Hindlimb muscle (tissue), 1 donor: Measurements from ENCODE around the gene ASB10. TPM values are rescaled to one million over a fixed set of nuclear protein-coding genes. Genes with fewer than 3 reads are reported as not detected.

Source experiments
- DNase-seq: peaks from one replicate; pipeline ENCODE4 v3.0.0-alpha.2; 2013
- polyA plus RNA-seq: library from polyadenylated mRNA; unstranded; fragments of 120-200 nt; gene quantifications from one replicate; pipeline ENCODE4 v1.2.1, GENCODE V29; 2013; ENCODE audit not compliant: insufficient read length

Gene ASB10
- polyA plus RNA-seq, 1 donor, result 8.2 TPM

DNA sequence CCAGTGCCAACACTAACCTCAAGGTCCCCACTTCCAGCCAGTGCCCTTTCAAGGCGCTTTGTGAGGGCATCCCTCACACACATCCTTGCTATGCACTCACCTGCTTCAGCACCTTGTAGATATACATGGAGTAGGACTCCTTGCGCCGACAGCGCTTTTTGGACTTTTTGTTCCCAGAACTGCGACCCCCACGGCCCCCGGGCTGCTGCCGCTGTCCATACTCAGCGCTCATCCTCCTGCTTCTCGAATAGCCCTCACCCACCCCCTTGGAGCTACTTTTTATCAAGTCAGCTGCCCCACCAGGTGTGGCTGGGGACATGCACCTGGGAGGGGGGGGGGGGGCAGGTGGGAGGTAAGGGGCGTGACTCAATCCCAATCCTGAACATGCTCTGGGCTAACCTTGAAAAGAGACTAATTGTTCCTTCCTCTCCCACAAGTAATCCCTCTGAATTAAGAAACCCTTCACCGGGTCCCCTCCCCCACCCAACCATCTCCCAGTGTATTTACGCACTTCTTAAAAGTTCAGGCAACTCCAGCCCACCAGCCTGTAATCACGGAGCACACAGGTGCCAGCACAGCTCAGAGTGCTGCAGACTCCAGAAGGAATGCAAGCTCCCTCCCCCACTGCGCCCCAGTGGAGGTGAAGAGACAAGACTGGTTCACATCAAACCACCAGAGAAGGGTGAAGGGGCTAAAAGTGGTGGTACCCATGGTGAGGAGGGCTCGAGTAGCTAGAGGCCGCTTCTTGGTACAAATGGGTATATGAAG is 23.2 kb upstream of the ASB10 start, which contains the start of gene H2BK1:
Gene H2BK1 (minus strand): TSS at position 402 of the 768 bp plus-strand sequence. CDS start 170 bp downstream, at position 232.
- no peak for DNase-seq

DNA sequence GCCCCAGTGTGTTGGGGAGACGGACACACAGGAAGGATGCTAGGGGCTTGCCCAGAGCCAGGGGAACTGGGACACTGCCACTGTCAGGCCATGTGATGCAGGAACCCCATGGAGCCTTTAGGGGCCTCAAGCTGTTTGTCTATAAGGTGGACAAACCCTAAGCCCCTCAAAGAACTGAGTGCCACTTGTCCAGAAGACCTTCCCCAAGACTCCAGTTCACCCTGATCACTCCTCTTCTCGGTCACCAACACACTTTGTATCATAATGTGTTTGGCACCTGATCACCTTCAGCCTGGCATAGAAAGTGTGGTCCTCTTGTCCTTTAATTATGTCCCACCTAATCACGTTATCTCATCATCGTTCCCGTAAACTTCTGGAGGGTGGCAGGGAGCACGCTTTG is 22.5 kb upstream of the ASB10 start:
- DNase-seq, result no peak

DNA sequence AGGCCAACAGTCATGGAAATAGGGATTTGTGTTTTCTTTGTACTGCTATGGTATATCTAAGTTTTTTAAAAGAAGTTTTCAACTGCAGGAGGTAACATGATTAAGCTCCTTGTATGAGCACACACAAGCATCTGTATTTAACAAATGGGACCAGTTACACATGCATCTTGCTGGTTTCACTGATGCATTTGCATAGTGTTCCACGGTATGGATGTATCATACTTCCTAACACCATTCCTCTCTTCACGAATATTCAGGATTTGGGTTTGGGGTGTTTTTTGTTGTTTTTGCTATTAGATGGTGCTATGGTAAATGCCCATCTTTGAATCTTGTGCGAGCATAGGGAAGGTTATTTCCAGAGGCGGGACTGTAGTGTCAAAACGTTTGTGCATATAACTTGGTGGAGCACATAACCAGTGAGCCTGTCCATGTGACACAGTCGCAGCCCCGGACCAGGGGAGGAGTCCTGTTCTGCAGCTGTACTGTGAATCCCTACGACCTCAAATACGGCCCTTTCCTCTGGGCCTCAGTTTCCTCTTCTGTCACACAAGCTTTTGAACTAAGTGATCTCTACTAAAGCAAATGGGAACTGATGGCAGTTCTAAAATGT is 21.3 kb upstream of the ASB10 start:
- no peak for DNase-seq

DNA sequence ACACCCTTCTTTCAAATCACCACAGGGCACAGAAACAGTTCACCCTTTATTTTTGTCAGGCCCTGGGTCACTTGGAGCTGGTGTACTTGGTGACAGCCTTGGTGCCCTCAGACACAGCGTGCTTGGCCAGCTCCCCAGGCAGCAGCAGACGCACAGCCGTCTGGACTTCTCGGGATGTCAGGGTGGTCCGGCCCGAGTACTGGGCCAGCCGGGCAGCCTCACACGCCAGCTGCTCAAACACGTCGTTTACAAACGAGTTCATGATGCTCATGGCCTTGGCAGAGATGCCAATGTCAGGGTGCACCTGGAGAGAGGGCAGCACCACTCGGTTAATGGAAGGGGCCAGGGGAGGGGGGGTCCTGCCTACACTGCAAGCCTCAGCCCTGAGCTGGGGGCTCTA is 20.8 kb upstream of the ASB10 start:
- DNase-seq, result no peak

DNA sequence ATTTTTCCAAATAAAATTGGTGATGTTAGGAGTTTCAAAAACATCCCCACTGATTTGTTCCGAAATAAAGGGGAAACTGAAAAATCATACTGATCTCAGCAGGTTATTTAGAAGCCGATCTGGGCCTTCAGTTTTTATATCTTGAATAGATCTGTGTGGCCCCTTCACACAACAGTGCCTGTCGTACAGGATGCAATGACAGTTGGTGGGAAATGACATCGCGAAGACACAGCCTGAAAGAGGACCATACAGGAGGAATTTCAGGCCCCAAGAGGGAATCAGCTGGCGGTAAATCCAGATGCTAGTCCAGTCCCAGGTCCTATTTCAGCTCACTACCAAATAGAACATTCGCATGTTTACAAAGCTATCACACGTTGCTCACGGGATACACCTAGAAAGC is 20.3 kb upstream of the ASB10 start:
- no peak for DNase-seq

DNA sequence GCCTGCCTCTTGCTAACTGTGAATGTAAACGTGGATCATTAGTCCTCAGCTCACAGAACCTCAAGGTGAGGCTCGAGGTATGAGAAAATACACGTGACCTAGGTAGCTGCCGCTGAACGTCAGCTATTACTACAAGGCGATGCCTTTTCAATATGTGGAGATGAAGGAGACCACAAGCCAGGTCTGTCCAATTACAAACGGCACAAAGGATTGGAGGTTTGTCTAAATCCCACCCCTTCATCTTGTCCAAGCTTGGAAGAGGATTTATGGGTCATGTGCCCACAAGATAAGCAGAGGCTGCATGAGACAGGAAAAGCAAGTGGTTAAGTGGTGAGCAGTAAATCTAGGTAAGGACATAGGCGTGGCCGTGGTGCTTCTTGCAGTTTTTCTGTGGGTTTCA is 19.9 kb upstream of the ASB10 start:
- DNase-seq, result no peak

DNA sequence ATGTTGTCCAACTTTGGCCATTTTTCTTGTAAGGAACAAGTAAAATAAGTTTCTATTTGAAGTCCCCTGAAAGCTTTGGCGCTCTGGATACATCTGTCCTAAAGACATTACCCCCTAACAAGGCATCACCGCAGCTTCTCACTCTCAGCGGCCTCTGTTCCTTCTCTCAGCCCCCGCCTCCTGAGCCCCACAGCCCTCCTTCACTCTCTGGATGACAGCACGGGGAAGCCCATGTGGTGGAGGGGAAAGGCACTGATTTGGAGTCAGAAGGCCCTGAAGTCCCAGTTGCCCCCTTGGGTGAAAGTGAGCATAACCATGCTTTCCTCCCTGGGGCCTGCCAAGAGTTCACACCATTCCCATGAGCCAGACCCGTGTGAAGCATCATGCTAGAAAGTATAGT is 18.7 kb upstream of the ASB10 start:
- DNase-seq, result no peak

DNA sequence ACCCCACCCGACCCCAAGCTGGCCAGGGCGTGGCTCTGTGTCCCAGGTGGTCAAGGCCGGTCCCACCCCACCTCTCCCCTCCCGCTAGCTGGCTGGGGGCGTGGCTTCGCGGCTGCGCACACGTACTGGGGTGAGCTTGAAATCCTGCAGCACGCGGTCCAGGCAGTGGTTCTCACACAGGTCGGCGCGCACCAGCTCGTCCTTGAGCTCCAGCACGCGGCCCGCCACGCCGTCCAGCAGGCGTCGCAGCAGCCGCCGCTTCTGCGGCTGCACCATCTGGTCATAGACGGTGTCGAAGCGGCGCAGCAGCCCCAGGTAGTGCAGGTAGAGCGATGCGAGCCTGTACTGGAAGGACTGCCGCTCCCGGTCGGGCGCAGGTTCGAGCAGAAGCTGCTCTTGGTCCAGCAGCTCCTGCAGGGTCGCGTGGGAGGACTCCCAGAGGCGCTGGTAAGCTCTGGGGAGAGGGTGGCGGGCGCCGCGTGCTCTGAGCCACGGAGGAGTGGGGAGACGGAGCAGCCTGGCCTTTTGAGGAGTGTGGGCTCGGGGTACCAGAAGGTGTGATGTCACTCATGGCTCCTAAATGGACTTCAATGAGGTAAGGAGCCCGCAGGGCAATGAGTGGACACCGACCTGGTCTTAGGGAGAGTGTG is 17.5 kb upstream of the ASB10 start:
- no peak for DNase-seq

DNA sequence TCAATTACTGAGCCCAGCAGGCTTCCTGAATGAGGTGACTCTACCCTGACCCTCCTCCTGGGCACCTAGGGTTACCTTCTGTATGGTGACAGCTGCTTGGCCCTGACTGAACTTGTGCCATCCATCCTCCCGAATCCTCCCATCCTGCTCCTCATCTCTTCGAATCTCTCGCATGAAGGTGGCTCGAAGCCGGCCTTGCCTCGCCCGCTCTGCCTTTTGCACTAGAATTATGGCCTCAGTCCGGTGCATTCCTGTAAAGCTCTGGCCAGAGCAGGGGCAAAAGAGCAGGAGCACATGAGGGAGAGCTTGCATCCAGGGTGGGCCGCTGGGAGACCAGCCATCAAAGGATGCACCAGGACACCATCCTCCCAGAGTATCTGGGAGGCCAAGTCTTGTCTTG is 15.8 kb upstream of the ASB10 start:
- no peak for DNase-seq

DNA sequence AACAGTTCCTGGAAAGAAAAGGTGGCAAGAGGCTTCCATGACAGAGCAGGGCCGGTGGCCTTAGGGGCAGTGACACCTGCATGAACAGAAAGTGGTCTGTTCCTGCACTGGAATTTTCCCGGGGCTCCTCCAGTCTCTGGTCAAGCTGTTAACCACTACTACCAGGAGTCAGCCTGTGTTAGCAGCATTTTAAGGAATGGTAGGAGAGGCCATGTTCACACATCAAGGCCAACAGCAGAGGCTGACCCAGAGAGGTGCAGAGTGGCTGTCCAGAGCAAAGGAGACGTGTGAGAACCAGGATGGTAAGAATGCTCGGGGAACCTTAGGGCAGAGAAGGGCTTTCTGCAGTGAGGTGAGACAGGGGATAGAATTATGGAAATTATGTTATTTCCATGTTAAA is 14.7 kb upstream of the ASB10 start:
- DNase-seq, result no peak

DNA sequence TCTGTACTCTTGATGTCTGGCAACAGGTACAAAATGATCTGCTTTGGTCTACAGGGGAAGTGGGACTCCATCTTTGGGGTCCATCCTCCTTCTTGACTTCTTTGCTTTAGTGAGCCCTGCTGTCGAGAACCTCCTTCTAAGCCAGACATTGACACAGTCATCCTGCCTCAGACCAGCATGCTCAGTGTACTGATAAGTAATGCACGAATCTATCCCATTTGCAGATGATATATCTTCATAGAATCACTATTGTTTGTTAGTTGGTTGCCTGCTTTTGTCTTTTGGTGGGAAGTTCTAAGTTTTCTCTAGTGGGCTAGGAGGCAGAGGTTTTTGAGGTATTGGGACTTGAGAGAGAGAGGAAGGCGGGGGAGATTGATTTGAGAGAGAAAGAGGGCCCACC is 14.3 kb upstream of the ASB10 start:
- DNase-seq, result no peak

DNA sequence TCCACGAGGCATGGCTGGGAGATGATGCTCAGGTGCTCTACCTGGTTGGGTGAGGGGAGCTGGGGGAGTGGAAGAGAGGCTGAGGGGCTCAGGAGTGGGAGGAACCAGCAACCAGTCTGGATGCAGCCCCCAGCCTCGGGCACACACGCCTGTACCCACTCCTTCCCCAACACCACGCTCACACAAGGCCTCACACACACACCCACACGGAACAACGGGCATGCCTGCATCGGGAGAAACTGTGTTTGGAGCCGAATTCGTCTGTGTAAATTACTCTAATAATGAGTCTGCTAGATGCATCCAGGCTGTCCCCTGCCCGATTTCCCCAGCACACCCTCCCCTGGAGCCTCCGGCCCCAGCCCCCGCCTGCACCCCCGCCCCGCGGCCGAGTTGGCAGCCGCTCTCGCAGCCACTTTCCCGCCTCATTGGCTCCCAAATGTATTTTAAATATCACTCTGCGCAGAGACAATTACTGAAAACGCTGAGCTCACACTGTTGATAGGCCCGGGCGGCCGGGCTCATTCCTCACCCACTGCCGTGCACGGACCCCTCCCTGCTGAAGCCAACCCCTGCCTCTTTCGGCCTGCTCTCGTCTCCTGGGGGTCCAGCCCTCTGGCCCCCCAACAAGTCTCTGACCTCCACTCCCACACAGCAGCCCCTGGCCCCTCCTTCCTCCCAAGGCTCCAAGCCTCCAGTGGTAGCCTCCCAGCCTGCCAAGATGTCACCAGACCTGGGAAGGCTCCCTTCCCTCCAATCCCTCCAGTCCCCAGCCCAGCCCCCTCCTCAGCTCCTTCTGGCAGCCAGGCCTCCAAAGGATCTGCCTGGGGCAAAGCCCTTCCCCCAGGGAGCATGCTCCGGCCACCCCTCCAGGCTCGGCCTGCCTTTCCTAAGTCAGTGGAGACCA is 12.1 kb upstream of the ASB10 start:
- peak; percentile 17 for DNase-seq

DNA sequence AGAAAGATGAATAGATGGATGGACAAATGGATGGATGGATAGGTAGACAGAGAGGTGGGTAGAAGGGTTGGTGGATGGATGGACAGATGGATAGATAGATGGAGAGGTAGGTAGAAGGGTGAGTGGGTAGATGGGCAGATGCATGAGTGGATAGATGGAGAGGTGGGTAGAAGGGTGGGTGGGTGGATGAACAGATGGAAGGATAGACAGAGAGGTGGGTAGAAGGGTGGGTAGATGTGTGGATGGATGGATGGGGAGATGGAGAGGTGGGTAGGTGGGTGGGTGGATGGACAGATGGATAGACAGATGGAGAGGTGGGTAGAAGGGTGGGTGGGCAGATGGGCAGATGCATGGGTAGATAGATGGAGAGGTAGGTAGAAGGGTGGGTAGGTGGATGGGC is 10.9 kb upstream of the ASB10 start:
- no peak for DNase-seq

DNA sequence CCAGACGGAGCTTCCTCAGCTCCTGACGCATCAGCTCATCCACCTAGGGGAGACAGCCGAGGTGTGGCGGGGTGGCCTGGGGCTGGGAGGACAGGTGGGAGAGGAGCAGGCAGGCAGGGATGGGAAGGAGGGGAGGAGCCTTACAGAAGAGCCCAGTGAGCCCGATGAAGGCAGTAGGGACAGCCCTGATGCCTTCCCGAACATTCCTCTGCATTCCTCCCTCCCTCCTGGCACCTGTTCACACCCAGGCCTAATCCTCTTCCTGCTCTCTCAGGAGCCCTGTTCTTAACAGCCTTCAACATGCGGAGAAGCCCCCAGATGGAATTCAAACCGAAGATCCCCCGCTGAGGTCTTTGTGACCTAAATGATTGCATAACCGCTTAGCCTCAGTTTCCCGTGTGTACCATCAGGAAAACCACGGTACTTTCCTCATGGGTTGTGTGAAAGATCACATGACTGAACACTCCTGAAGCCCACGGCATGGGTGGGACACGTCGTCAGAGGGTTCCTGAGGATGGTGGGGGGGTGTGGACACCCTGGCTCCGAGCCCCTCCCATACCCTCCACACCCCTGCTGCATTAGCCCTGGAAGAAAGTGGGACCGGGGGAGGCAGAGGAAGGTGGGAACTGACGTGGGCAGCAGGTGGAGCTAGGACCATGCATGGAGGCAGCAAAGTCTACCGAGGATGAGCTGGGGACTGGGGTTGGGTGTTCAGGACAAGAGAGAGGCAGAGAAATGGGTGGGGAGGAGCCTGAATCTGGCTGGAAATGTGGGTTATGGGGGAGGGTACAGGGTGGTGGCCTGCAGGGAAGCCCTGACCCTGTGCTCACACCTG is 8.8 kb upstream of the ASB10 start:
- DNase-seq, result no peak

DNA sequence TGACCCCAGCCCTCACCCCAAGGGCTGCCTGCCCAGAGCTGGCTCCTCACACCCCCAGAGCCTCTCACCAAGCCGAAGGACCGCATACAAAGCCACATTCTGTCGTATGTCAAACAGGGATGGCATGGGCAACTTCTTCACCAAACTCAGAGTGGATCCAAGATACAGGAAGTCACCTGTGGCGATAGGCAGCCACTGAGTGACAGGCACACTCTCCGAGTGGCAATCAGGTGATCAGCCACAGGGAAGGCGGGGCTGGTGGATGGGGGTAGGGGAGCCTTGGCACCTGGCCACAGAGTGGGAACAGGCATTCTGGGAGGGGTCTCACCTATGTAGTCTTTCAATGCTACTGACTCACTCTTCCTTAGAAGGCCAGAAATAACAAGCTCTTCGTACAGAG is 7.1 kb upstream of the ASB10 start:
- DNase-seq, result no peak

DNA sequence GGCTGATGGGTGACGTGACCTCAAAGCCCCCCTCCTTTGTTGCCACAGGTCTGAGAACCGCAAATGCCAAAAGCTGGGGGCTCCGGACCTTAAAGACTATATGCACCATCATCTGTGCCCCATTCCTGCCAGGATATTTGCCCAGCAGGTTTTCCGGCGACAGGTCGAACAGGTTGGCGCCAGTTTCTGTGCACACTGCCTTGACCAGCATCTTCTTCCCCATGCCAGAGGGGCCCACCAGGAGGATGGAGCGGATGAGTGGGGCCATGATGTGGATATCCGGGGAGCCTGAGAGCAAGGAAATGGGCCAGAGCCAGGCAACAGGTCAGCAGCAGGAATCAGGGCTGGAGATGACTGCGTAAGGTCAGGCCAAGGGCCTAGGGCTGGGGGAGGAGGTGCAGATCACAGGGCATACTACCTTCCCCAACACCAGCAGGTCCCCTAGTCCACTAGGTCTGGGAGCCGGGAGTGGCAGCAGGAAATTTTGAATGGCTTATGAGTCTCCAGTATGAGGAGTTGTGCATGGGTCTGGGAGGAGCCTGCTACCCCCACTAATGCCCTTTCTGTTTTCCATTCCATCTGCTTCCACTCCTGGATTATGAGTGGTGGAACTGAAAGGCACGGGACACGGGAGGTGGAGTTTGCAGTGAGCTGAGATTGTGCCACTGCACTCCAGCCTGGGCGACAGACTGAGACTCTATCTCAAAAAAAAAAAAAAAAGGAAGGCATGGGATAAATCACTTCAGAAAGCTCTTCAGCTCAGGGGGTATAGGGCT is 6.3 kb upstream of the ASB10 start:
- DNase-seq, result no peak

DNA sequence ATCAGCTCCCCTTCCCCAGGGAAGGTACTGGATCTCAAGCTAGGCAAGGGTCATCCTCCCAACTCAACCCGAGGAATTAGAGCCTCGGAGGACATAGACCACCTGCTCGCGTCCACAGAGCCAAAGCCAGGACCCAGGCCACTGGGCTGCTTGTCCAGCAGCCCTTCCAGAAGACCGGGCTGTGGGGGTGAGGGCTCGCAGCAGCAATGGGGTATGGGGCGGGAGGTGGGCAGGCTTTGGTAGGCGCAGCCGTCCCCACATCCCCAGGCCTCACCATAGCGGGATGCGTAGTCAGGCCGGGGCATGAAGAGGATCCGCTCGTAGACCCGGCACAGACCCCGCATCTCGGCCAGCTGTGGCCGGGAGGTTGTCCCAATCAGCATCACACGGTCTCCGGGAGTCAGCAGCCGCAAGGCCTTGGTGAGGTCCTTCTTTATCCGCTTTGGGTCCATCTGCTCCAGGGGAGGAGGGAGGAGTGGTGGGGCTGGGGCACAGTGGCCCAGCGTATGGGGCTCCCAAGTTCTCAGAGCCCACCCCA is 5.0 kb upstream of the ASB10 start:
- no peak for DNase-seq

DNA sequence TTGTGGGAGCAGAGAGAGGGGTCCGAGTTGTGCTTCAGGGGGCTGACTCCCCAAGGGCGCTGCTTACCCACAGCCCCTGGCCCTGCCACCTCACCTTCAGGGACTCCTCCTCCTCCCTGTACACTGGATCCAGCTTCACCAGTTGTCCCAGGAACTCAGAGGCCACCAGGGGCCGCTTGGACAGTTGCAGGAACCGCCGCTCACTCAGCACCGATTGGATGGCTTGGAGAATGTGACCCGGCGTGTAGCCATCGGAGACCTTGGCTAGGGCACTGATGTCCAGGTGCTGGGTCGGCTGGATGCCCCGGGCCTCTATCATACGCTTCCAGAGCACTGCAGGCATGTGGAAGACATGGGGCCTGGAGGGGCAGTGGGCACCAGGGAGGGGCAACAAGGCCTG is 4.5 kb upstream of the ASB10 start:
- DNase-seq, result no peak

DNA sequence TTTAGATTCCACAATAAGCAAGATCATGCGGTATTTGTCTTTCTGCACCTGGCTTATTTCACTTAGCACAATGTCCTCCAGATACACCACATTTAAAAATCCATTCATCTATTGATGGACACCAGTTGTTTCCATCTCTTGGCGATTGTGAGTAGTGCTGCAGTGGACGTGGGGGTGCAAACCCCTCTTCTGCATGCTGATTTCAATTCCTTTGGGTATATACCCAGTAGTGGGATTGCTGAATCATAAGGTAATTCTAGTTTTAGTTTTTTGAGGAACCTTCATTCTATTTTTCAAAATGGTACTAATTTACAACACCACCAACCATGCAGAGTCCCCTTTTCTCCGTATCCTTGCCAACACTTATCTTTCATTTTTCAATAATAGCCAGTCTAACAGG is 2.0 kb upstream of the ASB10 start:
- DNase-seq, result no peak

DNA sequence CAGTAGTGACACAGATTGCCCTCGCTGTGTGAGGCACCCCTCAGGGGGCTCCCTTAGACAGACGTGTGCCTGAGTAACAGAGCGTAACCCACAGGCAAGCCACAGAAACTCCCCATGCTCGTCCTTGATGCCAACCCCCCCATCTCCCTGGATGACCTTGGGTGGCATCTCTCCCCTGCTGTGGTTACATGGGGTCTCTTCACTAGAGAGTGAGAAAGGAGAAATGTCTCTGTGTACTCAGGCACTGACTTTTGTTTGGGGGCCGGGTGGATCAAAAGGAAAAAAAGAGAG is 1.1 kb upstream of the ASB10 start:
- no peak for DNase-seq
